SK-N-MC (cell line): ENCODE data around the gene MLH1.

Experiments
- EZH2 ChIP-seq: fragments of 200-600 bp; sonication (generic); IDR thresholded peaks from one replicate; pipeline ENCODE4 v1.6.1; 2017; ENCODE audit warnings: antibody characterized with exemption
- FOXP2 ChIP-seq: optimal IDR thresholded peaks from 2 replicates; pipeline ENCODE3; 2011; ENCODE audit warnings: mild to moderate bottlenecking, moderate library complexity; ENCODE audit not compliant: insufficient read depth; ENCODE audit errors: extremely low read length, control extremely low read depth
- POLR2AphosphoS5 ChIP-seq: IDR thresholded peaks from 2 replicates; pipeline ENCODE4 v1.6.1; 2012; ENCODE audit warnings: mild to moderate bottlenecking, low read depth, low read length, borderline replicate concordance

GRCh38 chr3:37026851-37027250, 33.5 kb downstream of the MLH1 start:
- TF ChIP-seq POLR2AphosphoS5 (no peak), EZH2 (no peak), FOXP2 (no peak)
